Measurements from ENCODE around the gene ZNF536. TPM values are rescaled to one million over a fixed set of nuclear protein-coding genes. Genes with fewer than 3 reads are reported as not detected.

Gene ZNF536
- total and polyA plus RNA-seq, 12 donors = 2.3 to 10.8 (median 6.4) TPM

- Histone ChIP-seq H3K27me3 (no peaks in the 10 kb centered on the region), H3K27ac (no peak overlapping the region), H3K36me3 (replicated peaks in 1 of 2) (no peaks in the 10 kb centered on the region), H3K4me3 (no peak overlapping the region), H3K9me3 (replicated peaks in 1 of 3) (no peaks in the 10 kb centered on the region), H3K4me1 (replicated peaks in 1 of 2) (no peaks in the 10 kb centered on the region)
- TF ChIP-seq POLR2A (IDR thresholded peaks at IDR 0.05) (no peak), CTCF (IDR thresholded peaks at IDR 0.05) (no peak)
- DNase-seq = no peak
- intact Hi-C loops (cut with DNase I) = no loop called here
- 92 to 98% (median 95%) methylated on average over 11 to 13 of the region's 13 CpGs for WGBS, 4 donors
Measured at GRCh38 chr19:30549151-30549550, 177.0 kb downstream of the ZNF536 start.

- WGBS, 4 donors = 75 to 79% (median 78%) methylated on average over 11 of the region's 11 CpGs
- DNase-seq = no peak
- intact Hi-C loops (cut with DNase I) = no loop called here
Measured at GRCh38 chr19:30551271-30551670, 179.1 kb downstream of the ZNF536 start.

GRCh38 chr19:30552593-30552992 lies 180.4 kb downstream of the ZNF536 start:
- no peaks in the 10 kb centered on the region for H3K4me1 ChIP-seq (replicated peaks in 1 of 2)
- TF ChIP-seq POLR2A (IDR thresholded peaks at IDR 0.05) (no peak), CTCF (IDR thresholded peaks at IDR 0.05) (no peak)
- WGBS, 4 donors = 91 to 96% (median 93%) methylated on average over 4 to 5 of the region's 5 CpGs
- intact Hi-C loops (cut with DNase I) = no loop called here
- DNase-seq = no peak
- H3K36me3 ChIP-seq (replicated peaks in 1 of 2) = no peaks in the 10 kb centered on the region
- H3K27me3 ChIP-seq = no peaks in the 10 kb centered on the region
- no peak overlapping the region for H3K27ac ChIP-seq
- no peak overlapping the region for H3K4me3 ChIP-seq
- no peaks in the 10 kb centered on the region for H3K9me3 ChIP-seq (replicated peaks in 1 of 3)

More at GRCh38 chr19:30551271-30551670, 179.1 kb downstream of the ZNF536 start:
- no peak overlapping the region for H3K4me3 ChIP-seq
- H3K27me3 ChIP-seq = no peaks in the 10 kb centered on the region
- no peaks in the 10 kb centered on the region for H3K9me3 ChIP-seq (replicated peaks in 1 of 3)
- H3K27ac ChIP-seq = no peak overlapping the region
- no peaks in the 10 kb centered on the region for H3K36me3 ChIP-seq (replicated peaks in 1 of 2)
- H3K4me1 ChIP-seq (replicated peaks in 1 of 2) = no peaks in the 10 kb centered on the region
- no peak for TF ChIP-seq POLR2A (IDR thresholded peaks at IDR 0.05)
- TF ChIP-seq CTCF (IDR thresholded peaks at IDR 0.05) = no peak

- Histone ChIP-seq H3K27ac (no peak overlapping the region), H3K36me3 (replicated peaks in 1 of 2) (no peaks in the 10 kb centered on the region), H3K4me1 (replicated peaks in 1 of 2) (no peaks in the 10 kb centered on the region), H3K27me3 (no peaks in the 10 kb centered on the region), H3K9me3 (replicated peaks in 1 of 3) (no peaks in the 10 kb centered on the region), H3K4me3 (no peak overlapping the region)
- TF ChIP-seq POLR2A (IDR thresholded peaks at IDR 0.05) = no peak
- TF ChIP-seq CTCF (IDR thresholded peaks at IDR 0.05) = no peak
- 72 to 86% (median 75%) methylated on average over 12 of the region's 12 CpGs for WGBS, 4 donors
- intact Hi-C loops (cut with DNase I) = no loop called here
- DNase-seq = no peak
Measured at GRCh38 chr19:30555075-30555790, 183.0 kb downstream of the ZNF536 start.
